ENCODE data around the gene KCNJ10.

GRCh38 chr1:160094806-160095205 lies 24.8 kb upstream of the KCNJ10 start:
- TF ChIP-seq CTCF (IDR thresholded peaks at IDR 0.05) (no peak), SIN3A (IDR thresholded peaks at IDR 0.05; ENCODE audit: borderline replicate concordance, insufficient read depth, low read depth, low read length) (no peak), POLR2AphosphoS5 (IDR thresholded peaks at IDR 0.05; ENCODE audit: low read depth, low read length) (no peak), REST (IDR thresholded peaks at IDR 0.05; ENCODE audit: insufficient read depth in 1 of 2, low read depth in 2 of 2, low read length in 1 of 2) (no peak), TCF7L2 (IDR thresholded peaks at IDR 0.05; ENCODE audit: low read depth, low read length) (no peak)
